ENCODE data around the gene AFF1. TPM values are rescaled to one million over a fixed set of nuclear protein-coding genes. Genes with fewer than 3 reads are reported as not detected.
"Not testable (repeated sequence)": the region's sequence is repeated elsewhere in the genome, so short reads cannot be mapped to it uniquely, and the experiment has no call there.

Gene AFF1
- total RNA-seq, 1 donor from 2014 or later: 18.8 TPM

DNA sequence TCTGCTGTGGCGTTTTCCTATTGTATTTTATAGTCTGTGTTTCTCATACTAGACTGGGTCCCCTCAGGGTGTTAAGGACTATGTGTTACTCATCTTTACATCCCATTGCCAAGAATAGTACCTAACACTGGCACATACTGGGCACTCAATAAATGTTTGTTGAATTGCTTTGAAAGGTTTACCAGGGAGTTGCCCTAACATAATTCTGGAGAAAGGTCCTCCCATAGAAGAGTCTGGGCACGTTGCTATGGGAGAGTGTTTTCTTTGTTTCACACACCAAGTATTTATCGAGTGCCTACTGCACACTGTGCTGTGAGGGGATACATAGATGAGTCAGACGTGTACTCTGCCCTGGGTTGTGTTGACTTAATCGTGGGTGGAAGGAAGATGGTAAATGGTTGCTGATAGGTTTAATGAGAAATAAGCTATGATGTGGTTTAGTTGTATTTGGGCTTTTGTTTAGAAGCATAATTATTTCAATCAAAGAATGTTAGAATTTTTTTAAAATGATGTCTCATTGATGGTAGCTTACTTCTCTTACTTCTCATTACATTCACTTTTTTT is 42.9 kb downstream of the AFF1 start:
- peak; percentile 82 for DNase-seq (ENCODE audit: low read depth, low spot score)

DNA sequence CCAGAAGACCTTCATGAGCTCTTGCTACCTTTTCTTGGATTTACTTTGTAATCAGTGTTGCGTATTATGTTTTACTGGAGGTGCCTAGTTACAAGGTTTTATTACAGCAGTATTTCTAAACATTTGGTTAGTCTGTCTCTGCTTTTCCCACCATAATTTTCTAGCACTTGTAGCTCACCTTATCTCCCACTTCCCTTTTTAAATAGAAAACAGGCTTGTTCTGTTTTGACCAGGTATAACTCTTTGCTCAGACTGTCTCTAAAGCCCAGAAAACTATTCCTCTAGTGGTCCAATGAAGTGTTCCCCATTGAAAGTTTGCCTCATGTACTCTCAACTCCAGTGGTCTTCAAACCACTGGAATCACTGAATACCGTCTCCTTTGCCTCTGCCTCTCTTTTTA is 43.9 kb downstream of the AFF1 start:
- no peak for DNase-seq (ENCODE audit: low read depth, low spot score)

DNA sequence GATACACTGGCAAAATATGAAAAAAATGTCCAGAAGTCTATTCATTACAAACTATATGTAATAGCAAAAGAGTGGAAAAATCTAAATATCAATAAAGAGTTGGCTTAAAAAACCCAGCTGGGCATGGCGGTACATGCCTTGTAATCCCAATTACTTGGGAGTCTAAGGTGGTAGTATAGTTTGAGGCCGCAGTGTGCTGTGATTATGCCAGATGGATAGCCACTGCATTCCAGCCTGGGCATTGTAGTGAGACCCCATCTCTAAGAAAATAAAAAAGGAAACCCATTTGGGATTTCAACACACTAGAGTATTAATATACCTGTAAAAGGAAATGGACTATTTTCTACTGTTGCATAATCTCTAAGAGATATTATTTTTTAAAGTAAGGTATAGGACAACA is 45.4 kb downstream of the AFF1 start:
- no peak for DNase-seq (ENCODE audit: low read depth, low spot score)

DNA sequence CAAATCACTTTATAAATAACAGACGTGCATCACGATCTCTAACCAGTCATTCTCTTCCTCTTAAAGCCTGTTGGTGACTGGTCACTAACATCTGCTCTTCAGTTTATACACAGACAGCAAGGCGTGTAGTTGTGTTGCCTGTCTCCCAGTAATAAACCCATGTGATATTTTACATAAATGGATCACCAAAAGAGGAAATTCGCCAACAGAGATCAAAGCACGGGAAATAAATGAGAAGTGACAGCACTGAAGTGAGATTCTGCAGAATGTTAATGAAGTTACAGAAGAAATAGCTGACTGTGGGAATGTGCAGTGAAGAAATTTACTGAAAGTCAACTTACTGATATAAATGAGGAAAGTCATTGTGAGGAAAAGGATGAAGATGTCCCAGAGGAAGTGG is 47.0 kb downstream of the AFF1 start:
- DNase-seq (ENCODE audit: low read depth, low spot score): no peak

DNA sequence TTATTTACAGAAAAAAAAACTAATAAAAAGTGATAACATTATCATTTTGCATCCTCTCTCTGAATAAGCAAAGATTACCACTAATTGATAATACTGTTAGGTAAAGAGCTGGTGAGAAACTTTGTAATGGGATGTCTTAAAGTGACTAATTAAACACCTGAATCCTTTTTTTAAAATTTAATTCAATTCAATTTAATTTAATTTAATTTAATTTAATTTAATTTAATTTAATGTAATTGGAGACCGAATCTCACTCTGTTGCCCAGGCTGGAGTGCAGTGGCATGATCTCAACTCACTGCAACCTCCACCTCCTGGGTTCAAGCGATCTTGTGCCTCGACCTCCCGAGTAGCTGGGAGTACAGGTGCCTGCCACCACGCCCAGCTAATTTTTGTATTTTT is 51.0 kb downstream of the AFF1 start:
- DNase-seq (ENCODE audit: low read depth, low spot score): not testable (repeated sequence)

DNA sequence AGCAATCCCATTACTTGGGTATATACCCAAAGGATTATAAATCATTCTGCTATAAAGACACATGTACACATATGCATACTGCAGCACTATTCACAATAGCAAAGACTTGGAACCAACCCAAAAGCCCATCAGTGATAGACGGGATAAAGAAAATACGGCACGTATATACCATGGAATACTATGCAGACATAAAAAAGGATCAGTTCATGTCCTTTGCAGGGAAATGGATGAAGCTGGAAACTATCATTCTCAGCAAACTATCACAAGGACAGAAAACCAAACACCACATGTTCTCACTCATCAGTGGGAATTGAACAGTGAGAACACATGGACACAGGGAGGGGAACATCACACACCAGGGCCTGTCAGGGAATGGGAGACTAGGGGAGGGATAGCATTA is 54.8 kb downstream of the AFF1 start:
- DNase-seq (ENCODE audit: low read depth, low spot score): not testable (repeated sequence)

DNA sequence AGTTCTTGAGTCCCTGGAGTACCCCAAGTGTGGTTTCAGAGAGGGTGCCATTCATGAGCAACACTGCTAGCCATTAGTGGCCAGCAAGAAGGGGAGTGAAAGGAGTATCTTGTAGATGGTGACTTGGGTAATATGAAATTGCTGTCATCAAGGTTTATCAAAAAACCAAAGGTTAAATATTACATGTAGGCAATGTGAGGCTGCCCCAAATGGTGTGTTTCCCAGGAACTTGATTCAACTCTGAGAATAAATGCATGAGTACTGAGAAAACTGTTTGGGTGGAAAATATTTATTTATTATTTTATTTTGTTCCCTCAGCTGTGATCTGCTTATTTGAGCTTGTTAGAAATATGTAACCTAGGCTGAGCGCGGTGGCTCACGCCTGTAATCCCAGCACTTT is 55.7 kb downstream of the AFF1 start:
- DNase-seq (ENCODE audit: low read depth, low spot score): no peak

DNA sequence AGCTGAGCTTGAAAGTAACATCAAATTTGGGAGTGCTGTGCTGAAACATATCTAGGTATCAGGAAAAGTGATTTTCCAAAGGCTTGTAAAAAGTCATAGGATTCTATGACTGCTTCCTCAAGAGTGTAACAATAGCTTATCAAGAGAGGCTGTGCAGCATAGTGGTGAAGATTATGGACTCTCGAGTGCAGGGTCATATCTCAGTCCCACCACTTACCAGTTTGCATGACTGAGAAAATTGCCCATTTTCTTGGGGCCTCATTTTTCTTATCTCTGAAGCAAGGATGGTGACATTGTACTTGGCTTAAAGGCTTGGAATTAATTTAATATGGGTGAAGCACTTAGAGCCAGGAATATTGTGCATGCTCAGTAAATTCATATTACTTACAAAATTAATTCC is 57.2 kb downstream of the AFF1 start:
- no peak for DNase-seq (ENCODE audit: low read depth, low spot score)

DNA sequence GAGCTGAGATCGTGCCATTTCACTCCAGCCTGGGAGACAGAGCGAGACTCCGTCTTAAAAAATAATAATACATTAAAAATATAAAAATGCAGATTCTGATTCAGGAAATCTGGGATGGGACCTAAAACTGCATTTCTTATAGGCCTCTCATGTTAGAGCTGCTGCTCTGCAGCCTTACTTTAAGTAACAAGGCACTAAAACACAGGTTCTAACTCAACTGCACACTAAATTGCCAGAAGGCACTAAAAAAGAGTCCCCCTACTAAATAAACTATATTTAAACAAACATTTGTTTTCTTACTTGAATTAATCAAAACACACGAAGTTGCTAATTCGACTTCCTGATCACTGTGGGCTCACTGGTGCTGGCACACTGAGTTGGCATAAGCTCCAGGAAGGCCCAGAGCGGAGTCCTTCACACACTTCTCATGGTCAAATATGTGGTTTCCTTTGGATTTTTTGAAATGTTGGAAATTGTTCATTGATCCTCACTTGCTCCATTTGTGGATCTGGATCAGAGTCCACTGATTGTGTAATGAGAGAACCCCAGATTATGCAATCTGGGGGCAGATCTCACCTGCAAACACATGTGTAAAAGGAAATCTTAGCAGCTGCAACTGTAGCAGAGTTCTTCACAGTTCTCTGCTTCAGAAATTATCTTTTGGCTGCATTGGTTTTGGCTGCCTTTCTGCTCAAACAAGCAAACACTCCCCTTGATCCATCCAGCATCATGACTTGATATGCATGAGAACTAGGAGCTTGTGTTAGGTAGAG is 59.3 kb downstream of the AFF1 start:
- no peak for DNase-seq (ENCODE audit: low read depth, low spot score)

DNA sequence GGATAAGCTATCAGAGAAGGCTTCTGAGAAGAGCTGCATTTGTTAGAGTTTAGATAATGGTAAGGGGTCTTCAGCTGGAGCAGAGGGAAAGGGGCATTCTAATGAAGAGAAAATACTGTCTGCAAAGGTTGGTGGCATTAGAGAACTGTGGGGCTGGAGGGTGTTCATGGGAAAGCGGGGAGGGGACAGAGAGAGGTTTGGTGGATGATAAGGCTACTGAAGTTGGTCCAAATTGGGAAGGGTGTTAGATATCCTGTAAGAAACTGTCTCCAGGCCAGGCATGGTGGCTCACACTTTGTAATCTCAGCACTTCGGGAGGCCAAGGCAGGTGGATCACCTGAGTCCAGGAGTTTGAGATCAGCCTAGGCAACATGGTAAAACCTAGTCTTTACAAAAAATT is 59.9 kb downstream of the AFF1 start:
- no peak for DNase-seq (ENCODE audit: low read depth, low spot score)

DNA sequence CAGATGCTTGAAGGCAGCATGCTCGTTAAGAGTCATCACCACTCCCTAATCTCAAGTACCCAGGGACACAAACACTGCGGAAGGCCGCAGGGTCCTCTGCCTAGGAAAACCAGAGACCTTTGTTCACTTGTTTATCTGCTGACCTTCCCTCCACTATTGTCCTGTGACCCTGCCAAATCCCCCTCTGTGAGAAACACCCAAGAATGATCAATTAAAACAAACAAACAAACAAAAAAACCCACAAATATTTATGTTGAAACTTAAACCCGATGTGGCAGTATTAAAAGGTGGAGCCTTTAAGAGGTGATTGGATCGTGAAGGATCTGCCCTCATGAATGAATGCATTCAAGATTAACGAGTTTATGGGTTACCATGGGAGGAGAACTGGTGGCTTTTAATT is 61.7 kb downstream of the AFF1 start:
- DNase-seq (ENCODE audit: low read depth, low spot score): not testable (repeated sequence)

DNA sequence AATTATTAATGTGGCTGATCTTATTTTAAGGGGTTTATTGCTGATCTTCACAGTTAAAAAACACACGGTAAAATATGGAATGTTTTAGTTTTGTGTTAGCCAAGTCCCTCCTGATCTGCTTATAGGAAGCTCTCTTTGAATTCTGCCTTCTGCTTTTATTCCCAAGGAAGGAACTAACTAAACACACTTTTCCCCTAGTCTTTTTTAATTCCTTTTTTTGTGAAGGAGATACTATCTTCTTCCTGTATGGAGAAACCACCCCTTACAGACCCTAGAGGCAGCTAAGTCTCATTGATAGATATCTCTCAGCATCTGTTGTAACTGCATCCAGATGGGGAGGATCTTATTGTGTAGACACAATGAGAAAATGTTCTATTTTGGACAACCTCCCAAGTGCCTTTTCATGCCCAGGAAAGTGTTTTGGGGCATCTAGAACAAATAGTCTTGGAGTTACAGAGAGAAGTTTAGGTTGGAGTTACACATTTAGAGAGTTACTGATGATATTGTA is 64.4 kb downstream of the AFF1 start:
- DNase-seq (ENCODE audit: low read depth, low spot score): no peak

DNA sequence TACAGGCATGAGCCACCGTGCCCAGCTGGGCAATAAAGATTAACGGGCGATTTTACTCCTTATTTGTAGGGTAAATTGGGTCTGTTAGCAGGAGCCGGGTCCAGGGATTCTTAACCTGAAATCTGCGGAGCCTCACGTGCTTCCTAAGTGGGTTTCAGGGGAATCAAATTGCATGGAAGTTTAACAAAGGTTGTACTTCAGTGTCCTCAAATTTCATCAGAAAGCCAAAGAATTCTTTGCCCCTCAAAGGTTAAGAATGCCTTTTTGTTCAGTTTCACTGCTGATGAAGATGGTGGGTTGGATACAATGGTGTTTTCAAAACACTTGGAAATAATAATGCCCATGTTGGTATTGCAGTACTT is 67.9 kb downstream of the AFF1 start:
- DNase-seq (ENCODE audit: low read depth, low spot score): no peak

DNA sequence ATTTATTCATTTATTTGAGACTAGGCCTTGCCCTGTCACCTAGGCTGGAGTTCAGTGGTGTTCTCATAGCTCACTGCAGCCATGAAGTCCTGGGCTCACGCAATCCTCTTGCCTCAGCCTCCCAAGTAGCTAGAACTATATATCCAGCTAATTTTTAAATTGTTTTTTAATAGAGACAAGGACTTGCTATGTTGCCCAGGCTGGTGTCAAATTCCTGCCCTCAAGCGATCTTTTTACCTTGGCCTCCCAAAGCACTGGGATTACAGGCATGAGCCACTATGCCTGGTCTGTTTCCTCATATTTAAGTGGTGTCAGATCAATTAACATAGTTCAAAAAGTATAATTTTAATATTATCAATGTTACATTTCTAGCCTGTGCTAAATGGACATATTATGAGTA is 68.5 kb downstream of the AFF1 start:
- no peak for DNase-seq (ENCODE audit: low read depth, low spot score)

DNA sequence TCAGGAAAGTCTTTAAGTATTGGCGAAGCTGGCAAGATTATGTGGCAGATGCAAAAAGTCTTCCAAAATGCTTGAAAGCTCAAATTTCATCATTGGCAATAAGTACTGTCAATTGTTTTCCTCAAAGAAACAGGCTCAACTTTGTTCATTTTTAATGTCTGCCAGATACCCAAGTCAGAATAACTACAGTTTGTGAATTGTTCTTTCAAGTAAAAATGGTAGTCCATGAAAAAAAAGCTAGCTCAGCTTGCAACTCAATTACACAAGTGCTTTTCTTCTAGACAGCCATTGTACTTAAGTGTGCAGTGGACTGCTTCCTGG is 70.5 kb downstream of the AFF1 start:
- no peak for DNase-seq (ENCODE audit: low read depth, low spot score)

DNA sequence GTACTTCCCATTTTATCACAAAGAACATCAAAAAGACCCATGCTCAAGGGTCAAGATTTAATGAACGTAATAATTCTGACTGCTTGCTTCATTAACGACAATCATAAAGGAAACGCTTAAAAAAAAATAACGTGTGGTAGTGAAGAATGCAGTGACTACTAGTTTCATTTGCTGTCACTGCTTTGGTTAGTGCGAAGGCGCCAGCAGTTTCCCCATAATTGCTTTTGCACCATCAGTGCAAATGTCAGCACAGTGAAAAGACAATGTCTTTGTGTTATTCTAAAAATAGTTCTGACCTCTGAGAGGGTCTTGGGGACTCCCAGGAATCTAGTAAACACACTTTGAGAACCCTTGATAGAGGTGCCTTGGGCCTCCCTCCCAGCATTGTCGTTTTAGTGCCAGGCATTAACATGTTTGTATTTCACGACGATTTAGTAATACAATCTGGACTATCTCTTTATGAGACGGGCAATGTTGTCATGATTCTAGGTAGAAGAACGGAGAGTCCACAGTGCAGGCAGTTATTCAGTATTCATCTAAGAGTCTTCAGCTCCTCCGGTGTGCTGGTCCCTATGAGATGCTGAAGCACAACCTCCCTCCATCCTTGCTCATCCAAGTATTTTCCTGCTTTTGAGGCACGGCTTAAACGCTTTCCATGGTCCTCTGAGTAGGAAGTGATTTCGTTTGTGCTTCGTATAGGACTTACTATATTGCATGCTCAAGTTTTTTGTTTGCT is 71.0 kb downstream of the AFF1 start:
- no peak for DNase-seq (ENCODE audit: low read depth, low spot score)

DNA sequence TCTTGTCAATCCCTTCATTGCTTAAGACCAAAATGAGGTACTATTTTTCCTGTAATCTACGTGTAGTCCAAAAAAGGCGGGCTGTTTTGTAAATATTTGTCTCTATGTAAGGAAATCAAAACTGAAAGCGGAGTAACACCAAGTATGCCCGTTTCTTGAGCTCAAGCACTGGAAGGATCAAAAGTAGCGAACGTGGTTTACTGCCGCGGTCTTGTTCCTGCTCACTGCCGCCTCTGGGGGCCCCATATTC is 71.5 kb downstream of the AFF1 start:
- no peak for DNase-seq (ENCODE audit: low read depth, low spot score)

DNA sequence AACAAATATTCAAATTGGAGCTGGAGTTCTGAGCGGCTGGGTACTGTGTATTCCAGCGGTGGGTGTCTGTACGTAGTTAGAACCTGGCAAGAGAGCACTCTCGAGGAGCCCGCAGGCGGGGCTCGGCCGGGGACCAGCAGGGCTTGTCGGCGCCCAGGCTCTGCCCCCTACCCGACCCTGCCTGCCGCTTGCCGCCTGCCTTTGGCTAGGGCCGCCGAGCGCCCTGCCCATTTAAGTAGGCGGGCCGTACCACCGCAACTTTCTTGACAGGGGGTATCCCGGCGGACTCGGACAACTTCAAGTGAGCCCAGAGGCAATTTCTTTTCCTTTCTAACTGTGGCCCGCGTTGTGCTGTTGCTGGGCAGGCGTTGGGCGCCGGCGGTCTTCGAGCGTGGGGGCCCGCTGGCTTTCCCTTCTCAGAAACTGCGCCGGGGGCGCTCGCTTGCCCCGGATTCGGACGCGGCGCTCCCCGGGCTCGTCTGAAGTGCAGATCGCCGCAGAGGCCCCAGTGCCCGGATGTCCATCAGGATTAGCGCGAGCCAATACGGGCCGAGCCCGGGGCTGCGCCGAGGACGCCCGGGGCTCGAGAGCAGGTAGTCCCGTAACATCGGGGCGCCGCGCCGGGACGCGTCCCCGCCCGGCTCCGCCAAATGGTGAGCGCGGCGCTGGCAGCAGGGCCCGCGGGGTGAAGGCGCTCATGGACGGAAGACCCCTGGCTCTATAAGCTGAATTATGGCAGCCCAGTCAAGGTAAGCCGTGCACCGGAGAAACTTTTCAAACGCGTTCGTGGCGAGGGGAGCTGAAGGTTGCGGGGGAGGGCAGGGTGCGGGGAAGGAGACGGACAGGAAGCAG is 72.1 kb downstream of the AFF1 start:
- peak; percentile 77 for DNase-seq (ENCODE audit: low read depth, low spot score)

DNA sequence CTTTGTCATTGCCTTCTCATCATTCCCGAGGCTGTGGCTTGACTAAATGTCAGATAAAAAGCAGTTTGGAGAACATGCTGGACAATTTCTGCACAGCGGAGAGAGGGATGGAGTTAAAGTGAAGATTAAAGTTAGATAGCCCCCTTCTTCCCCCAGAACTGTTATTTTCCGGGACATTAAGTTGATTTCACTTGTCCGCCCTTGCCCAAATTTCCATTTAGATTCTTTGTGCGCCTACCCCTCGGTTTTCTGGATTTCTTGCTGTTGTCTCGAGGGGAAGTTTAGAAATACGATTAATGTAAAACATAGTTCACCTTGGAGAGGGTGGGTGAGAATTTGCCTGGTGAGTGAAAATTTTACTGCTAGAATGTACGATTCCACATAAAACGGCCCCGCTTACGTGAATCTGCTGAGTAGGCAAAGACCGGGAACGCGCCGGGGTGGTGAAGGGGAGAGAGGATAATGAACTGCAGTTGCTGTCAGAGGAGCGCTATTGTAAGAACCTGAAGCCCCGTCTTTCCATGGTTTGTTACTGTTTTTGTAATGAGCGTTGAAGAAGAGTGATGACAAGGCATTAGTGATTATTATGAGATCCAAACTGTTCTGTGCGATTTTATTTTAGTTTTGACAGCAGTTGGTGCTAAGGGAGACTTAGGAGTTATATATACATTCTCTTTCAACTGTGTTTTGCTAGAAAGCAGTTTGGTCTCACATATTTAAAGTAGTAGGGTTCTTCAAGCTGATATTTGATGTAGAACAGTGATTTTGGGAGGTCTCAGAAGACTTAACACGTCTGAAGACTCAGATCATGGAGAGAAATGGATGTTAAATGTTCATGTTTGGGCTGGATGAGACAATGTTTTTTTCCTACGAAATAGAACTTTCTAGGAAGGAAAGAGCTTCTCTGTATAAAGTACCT is 73.0 kb downstream of the AFF1 start:
- no peak for DNase-seq (ENCODE audit: low read depth, low spot score)

DNA sequence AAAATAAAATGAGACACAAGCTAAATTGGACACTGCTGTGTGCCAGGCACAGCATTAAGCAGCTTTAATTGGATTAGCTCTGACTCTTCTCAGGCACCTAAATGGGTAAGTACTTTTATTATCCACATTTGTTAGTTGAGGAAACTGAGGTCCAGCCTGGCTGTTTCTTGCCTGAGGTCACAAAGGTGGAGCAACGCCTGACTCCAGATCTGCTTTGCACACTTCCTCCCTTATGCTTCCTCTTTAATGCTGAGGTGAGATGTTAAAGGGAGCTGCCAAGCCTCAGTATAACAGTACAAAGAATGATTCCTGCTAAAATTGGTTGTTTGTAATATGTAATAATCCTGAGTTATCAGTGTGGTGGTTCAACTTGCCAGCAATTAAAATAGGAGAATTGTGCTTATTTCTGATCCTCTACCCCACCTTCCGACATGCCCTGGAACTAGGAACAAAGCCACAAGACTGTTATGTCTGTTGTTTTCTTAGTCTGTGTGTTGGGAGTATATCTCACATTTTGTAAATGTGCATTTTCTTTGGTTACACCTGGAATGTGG is 74.4 kb downstream of the AFF1 start:
- no peak for DNase-seq (ENCODE audit: low read depth, low spot score)

DNA sequence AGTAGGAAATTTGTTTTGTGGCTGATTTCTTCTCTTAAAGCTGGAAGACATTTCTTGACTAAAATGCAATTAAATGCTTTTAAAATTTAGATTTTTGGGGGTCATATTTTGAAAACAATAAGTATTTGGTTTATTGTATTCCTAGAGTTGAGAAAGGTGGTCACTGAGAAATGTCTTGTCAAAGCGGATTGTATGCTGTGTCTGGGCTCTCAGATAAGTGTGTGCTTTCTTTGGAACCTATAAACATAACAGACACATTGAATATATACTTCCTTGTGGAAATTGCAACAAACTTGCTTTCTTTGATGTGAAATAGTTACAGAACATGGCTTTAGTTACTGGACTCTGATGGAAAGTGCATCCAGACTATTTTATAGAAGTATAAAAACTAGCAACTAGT is 75.4 kb downstream of the AFF1 start:
- no peak for DNase-seq (ENCODE audit: low read depth, low spot score)
